Mononuclear cell (primary cell): ENCODE measurements around the gene LPAR1. TPM values are rescaled to one million over a fixed set of nuclear protein-coding genes. Genes with fewer than 3 reads are reported as not detected.
"Not testable (repeated sequence)": the region's sequence is repeated elsewhere in the genome, so short reads cannot be mapped to it uniquely, and the experiment has no call there.

Source experiments
- H3K27me3 ChIP-seq: 2 replicates; pipeline ENCODE4 v1.6.0; 2011; ENCODE audit warnings: low read length, control low read depth; ENCODE audit not compliant: insufficient read depth
- H3K4me1 ChIP-seq: 2 replicates; pipeline ENCODE4 v1.5.1; 2011; ENCODE audit warnings: mild to moderate bottlenecking, low read length, control low read depth; ENCODE audit not compliant: insufficient read depth
- H3K4me3 ChIP-seq: 2 replicates; pipeline ENCODE4 v1.5.1; 2011; ENCODE audit warnings: mild to moderate bottlenecking, low read length, moderate library complexity
- H3K9me3 ChIP-seq: 2 replicates; pipeline ENCODE4 v1.5.1; 2011; ENCODE audit warnings: low read depth, mild to moderate bottlenecking, control low read depth, low read length
- total RNA-seq: library from RNA; depleted of rRNA; stranded (reverse); fragments of >200 nt; gene quantifications from one replicate; pipeline ENCODE4 v1.2.3, GENCODE V29; 2012

The LPAR1 gene
- total RNA-seq, 1 donor, result 1.7 TPM

- H3K9me3 ChIP-seq, result no peaks in the 10 kb centered on the region
- H3K4me1 ChIP-seq, result peaks cover 4% of the 10 kb centered on the region
- H3K4me3 ChIP-seq, result no peak overlapping the region
- peaks cover 2% of the 10 kb centered on the region for H3K27me3 ChIP-seq
These were observed 158.1 kb downstream of the LPAR1 start for GRCh38 chr9:110880189-110880588.

DNA sequence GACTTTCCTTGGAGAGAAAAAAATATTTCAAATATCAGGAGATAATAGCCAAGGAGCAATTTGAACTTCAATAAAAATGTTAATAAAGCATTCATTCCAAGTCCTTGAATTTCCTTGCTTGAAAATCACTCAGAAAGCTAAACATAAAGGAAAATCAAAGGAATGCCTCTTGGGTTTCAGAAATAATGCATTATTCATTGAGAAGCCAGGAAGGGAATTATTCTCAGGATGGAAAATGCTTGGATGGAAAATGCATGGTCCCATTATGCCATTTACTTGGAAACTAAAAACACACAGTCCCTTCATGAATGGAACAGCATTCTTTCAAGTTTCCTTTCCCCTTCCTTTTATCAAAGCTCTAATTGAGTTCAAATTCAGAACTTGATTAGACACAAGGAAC lies 160.9 kb downstream of the LPAR1 start:
- Histone ChIP-seq H3K4me1 (peaks cover 7% of the 10 kb centered on the region), H3K27me3 (peaks cover 8% of the 10 kb centered on the region), H3K4me3 (no peak overlapping the region), H3K9me3 (no peaks in the 10 kb centered on the region)

- Histone ChIP-seq H3K4me3 (no peak overlapping the region), H3K27me3 (peaks cover 8% of the 10 kb centered on the region), H3K4me1 (peaks cover 7% of the 10 kb centered on the region), H3K9me3 (no peaks in the 10 kb centered on the region)
These were observed 161.3 kb downstream of the LPAR1 start for GRCh38 chr9:110876929-110877328.

DNA sequence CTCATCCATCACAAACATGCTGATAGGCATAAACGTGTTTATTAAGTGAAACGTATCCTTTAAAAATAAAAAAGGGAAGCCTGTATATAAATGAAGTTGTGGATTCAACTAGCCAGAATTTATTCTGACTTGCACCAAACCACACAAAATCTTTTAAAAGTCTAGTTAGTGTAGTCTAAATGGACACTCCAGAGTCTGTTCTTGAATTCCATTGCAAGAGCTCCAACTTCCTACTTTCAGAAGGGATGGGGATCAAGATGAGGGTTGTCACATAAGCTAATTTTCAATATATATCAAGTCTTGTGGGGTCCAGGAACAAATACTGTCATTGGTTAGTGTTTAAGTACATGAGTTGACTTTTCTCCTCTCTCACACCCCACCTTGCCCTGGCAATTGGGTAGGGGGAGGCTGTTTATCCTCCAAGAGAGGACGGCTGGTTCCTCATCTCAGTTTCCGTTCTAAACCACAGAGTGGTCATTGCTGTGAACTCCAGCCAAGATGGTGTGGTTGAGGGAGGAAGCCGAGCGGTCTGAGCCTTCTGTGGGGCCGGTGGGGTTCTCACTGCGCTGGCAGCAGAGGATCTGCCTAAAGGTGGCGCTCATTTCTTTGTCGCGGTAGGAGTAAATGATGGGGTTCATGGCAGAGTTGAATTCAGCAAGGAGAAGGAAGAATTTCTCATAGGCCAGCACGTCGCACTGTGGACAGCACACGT lies 163.2 kb downstream of the LPAR1 start:
- H3K27me3 ChIP-seq, result peaks cover 8% of the 10 kb centered on the region
- H3K4me3 ChIP-seq, result no peak overlapping the region
- peaks cover 7% of the 10 kb centered on the region for H3K4me1 ChIP-seq
- no peaks in the 10 kb centered on the region for H3K9me3 ChIP-seq

- H3K27me3 ChIP-seq, result peaks cover 8% of the 10 kb centered on the region
- H3K4me3 ChIP-seq, result no peak overlapping the region
- peaks cover 7% of the 10 kb centered on the region for H3K4me1 ChIP-seq
- H3K9me3 ChIP-seq, result no peaks in the 10 kb centered on the region
These were observed 165.3 kb downstream of the LPAR1 start for GRCh38 chr9:110872920-110873319.

DNA sequence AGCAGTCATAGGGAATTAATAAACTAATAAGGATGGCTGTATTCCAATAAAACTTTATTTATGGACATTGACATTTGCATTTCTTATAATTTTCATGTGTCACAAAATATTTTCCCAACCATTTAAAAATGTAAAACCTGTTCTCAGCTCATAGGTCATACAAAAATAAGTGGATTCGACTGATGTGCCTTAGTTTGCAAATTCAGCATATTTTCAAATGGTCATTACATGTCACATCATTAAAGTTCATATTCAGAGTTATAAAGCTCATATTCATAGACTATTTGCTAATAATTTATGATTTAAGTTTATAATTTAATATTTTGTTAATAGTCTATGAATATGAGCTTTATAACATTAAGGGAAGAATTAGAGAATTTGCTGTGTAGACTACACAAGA lies 166.5 kb downstream of the LPAR1 start:
- Histone ChIP-seq H3K4me1 (peaks cover 7% of the 10 kb centered on the region), H3K27me3 (peaks cover 6% of the 10 kb centered on the region), H3K9me3 (no peaks in the 10 kb centered on the region), H3K4me3 (no peak overlapping the region)

- Histone ChIP-seq H3K27me3 (peaks cover 6% of the 10 kb centered on the region), H3K4me1 (peaks cover under 1% of the 10 kb centered on the region), H3K4me3 (no peak overlapping the region), H3K9me3 (no peaks in the 10 kb centered on the region)
These were observed 168.3 kb downstream of the LPAR1 start for GRCh38 chr9:110869931-110870330.

- Histone ChIP-seq H3K9me3 (no peaks in the 10 kb centered on the region), H3K4me1 (no peaks in the 10 kb centered on the region), H3K4me3 (no peak overlapping the region), H3K27me3 (no peaks in the 10 kb centered on the region)
These were observed 174.3 kb downstream of the LPAR1 start for GRCh38 chr9:110864011-110864410.

GRCh38 chr9:110861370-110862110 lies 176.7 kb downstream of the LPAR1 start:
- H3K4me1 ChIP-seq, H3K4me3 ChIP-seq, H3K9me3 ChIP-seq, H3K27me3 ChIP-seq: not testable (repeated sequence)

DNA sequence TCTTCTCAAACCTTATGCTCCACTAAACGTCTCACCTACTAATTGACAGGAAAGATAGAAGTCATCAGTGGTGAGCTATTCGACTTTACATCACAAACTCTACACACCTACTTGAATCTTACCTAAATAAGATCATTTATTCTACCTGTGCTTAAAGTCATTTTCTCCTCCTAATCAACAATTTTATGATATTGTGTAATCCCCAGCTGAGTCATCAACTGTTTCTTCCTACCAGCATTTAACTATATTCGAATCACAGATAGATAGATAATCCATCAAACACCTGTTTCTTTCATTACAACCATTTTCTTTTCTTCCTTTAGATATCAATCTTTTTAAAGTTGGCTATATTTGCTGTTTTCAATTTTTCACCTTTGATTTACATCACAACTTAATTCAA lies 181.5 kb downstream of the LPAR1 start:
- Histone ChIP-seq H3K4me3 (no peak overlapping the region), H3K4me1 (no peaks in the 10 kb centered on the region), H3K27me3 (no peaks in the 10 kb centered on the region), H3K9me3 (peaks cover 19% of the 10 kb centered on the region)

DNA sequence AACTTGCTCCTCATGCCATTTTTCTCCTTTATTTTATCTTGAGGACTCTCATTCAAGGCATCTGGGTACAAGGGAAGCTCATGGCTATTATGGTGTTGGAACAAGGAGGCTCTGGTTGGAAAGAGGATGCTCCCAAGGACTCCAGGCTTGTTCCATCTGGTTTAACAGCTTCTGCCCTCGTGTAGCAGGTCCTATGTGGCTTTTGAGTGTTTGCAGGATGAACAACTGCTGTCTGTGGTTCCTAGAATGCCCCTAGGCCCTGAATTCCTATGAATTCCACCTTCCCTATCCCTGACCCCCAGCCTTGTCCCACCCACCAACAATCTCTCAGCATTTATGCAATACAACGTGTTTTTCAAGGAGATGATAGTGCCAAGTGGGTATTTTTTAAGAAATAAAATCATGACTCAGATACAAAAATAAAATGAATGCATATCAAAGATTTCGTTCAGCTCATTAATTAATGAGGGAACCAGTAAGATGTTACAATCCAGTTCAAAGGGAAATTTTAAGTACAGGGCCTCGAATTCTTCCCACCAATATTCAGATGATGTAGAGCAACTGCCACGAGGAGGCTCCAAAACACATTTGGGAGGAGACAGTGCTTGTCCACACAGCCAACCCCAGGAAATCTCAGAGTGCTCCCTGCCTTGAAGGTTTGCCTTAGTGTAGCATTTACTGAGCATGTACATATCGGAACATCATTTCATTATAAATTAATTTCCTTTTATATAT lies 187.7 kb downstream of the LPAR1 start:
- Histone ChIP-seq H3K4me1 (no peaks in the 10 kb centered on the region), H3K4me3 (no peak overlapping the region), H3K9me3 (peaks cover 5% of the 10 kb centered on the region), H3K27me3 (no peaks in the 10 kb centered on the region)

- no peaks in the 10 kb centered on the region for H3K9me3 ChIP-seq
- no peak overlapping the region for H3K4me3 ChIP-seq
- no peaks in the 10 kb centered on the region for H3K4me1 ChIP-seq
- no peaks in the 10 kb centered on the region for H3K27me3 ChIP-seq
These were observed 190.6 kb downstream of the LPAR1 start for GRCh38 chr9:110847671-110848070.

DNA sequence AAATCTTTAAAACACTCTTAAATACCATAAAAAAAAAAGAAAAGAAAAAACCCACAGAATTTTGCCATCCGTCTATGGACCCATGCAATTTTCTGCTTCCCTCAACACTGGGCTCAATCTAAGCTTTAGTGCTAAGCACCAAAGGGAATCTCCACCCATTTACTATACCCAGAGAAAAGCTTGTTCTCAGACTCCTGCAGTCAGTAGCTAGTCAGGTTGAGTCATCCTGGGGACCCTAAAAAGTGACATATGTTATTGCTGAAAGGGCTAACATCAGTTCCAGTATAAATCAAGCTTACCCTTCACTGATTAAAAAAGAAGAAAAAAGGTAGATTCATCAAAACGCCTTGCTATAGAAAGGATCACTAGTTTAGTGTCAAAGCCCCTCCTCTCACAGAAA lies 192.1 kb downstream of the LPAR1 start:
- no peak overlapping the region for H3K4me3 ChIP-seq
- H3K27me3 ChIP-seq, result no peaks in the 10 kb centered on the region
- no peaks in the 10 kb centered on the region for H3K4me1 ChIP-seq
- no peaks in the 10 kb centered on the region for H3K9me3 ChIP-seq

DNA sequence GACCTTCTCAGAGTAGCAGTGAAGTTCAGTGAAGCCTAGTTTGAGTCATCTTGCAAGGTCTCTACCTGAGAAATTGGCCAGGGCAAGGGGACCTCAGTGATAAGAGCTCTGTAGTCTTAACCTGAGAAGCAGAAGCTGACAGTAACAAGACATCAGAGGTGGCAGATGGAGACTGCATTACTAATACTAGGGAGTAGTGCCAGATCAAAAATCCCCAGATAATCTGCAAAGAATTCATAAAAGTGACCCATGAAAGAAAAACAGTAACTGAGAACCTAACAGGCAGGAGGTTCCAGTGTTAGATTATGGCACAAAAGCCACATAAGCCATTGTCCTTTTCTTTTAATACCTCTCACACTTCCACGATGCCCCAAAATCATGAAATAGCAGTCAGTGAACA lies 194.1 kb downstream of the LPAR1 start:
- Histone ChIP-seq H3K4me3 (no peak overlapping the region), H3K9me3 (no peaks in the 10 kb centered on the region), H3K27me3 (no peaks in the 10 kb centered on the region), H3K4me1 (no peaks in the 10 kb centered on the region)

DNA sequence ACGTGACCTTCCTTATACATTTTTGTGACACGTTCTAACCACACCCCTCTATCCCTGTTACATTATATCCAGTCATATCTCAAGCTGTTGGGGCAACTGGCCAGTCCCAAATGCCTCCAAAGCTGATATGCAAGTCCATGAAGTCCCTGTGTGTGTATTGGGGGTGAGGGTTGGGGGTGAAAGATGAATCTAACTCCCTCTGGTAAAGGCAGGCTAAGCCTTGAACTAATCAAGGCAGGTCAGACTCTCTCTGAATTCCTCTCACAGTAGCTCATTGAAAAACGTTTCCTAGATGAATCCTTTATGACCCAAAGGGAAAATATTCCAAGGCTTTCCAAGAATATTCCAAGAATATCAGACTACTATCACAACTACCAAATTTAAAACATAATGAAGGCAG lies 195.3 kb downstream of the LPAR1 start:
- H3K4me1 ChIP-seq, result no peaks in the 10 kb centered on the region
- H3K4me3 ChIP-seq, result no peak overlapping the region
- no peaks in the 10 kb centered on the region for H3K27me3 ChIP-seq
- no peaks in the 10 kb centered on the region for H3K9me3 ChIP-seq
